Tibial nerve (tissue), 3 donors: Measurements from ENCODE around the gene ANGPTL3.

Experiments
- CTCF ChIP-seq, 5 experiments: fragments of 200-600 bp in 3 of 5; fragments of 450-650 bp in 2 of 5; sonication (generic) in 3 of 5; IDR thresholded peaks; one replicate each; pipeline ENCODE4 v1.5.1; 2016 to 2019; ENCODE audit warnings: antibody characterized with exemption in 5 of 5, mild to moderate bottlenecking in 3 of 5, moderate library complexity in 2 of 5
- POLR2A ChIP-seq, 2 donors: fragments of 450-650 bp; IDR thresholded peaks; one replicate each; pipeline ENCODE4 v1.6.1; 2017; ENCODE audit warnings: antibody characterized with exemption in 2 of 2, mild to moderate bottlenecking in 2 of 2, moderate library complexity in 2 of 2

- no peak for TF ChIP-seq CTCF (IDR thresholded peaks at IDR 0.05)
- TF ChIP-seq POLR2A (IDR thresholded peaks at IDR 0.05): no peak
Measured at GRCh38 chr1:62572476-62572875, 24.8 kb upstream of the ANGPTL3 start.
